Thoracic aorta (tissue), 2 donors: ENCODE measurements around the gene IFT122. TPM values are rescaled to one million over a fixed set of nuclear protein-coding genes. Genes with fewer than 3 reads are reported as not detected.

ENCODE experiments used
- ATAC-seq: fragments of 150-250 bp; one replicate; pipeline ENCODE4 v1.8.0; 2017; ENCODE audit warnings: low read depth; ENCODE audit not compliant: insufficient number of reproducible peaks, low FRiP score
- DNase-seq: peaks from one replicate; pipeline ENCODE4 v3.0.0-alpha.2; 2020; ENCODE audit warnings: low spot score
- H3K27ac ChIP-seq, 2 donors: fragments of 200-600 bp; sonication (generic); 1 replicate in 1 of 2; 2 replicates in 1 of 2; pipeline ENCODE4 v1.5.1; 2016; ENCODE audit warnings: mild to moderate bottlenecking in 2 of 2, moderate library complexity in 2 of 2
- H3K27me3 ChIP-seq: fragments of 200-600 bp; sonication (generic); replicated peaks from 2 replicates; pipeline ENCODE4 v1.6.0; 2016; ENCODE audit warnings: mild to moderate bottlenecking; ENCODE audit not compliant: insufficient read depth
- H3K36me3 ChIP-seq: fragments of 200-600 bp; sonication (generic); one replicate; pipeline ENCODE4 v1.5.1; 2016
- H3K4me1 ChIP-seq, 2 donors: fragments of 200-600 bp; sonication (generic); 1 replicate in 1 of 2; 2 replicates in 1 of 2; pipeline versions ENCODE4 v1.5.1 to v1.6.0; 2016; ENCODE audit warnings: low read depth in 2 of 2, mild to moderate bottlenecking in 1 of 2; ENCODE audit not compliant: control insufficient read depth in 1 of 2
- H3K4me3 ChIP-seq: fragments of 200-600 bp; sonication (generic); 2 replicates; pipeline ENCODE4 v1.5.1; 2016; ENCODE audit warnings: mild to moderate bottlenecking
- H3K9me3 ChIP-seq: fragments of 200-600 bp; sonication (generic); 2 replicates; pipeline ENCODE4 v1.5.1; 2016
- total RNA-seq, 2 donors: library from RNA; depleted of rRNA; stranded (reverse); fragments of >200 nt; gene quantifications; one replicate each; pipeline versions ENCODE4 v1.1.0 to v1.2.3, GENCODE V29; 2016
- TF ChIP-seq, protein P1 (sequence below): fragments of 200-600 bp; sonication (generic); IDR thresholded peaks from one replicate; pipeline ENCODE4 v1.5.1; 2019; ENCODE audit warnings: antibody characterized with exemption

IFT122 gene
- total RNA-seq, 2 donors from 2014 or later = 50.1 to 61.9 TPM

- no peaks in the 10 kb centered on the region for H3K27me3 ChIP-seq
- H3K4me1 ChIP-seq = peaks cover 57 to 83% of the 10 kb centered on the region in 2 donors
- H3K27ac ChIP-seq = peak overlapping the region; percentile 78 to 86
- H3K4me3 ChIP-seq = peak overlapping the region; percentile 67
- ATAC-seq (peak; percentile 59), DNase-seq (peak; percentile 59)
- peaks cover 39% of the 10 kb centered on the region for H3K36me3 ChIP-seq
- H3K9me3 ChIP-seq = no peaks in the 10 kb centered on the region
- TF ChIP-seq, protein P1, sequence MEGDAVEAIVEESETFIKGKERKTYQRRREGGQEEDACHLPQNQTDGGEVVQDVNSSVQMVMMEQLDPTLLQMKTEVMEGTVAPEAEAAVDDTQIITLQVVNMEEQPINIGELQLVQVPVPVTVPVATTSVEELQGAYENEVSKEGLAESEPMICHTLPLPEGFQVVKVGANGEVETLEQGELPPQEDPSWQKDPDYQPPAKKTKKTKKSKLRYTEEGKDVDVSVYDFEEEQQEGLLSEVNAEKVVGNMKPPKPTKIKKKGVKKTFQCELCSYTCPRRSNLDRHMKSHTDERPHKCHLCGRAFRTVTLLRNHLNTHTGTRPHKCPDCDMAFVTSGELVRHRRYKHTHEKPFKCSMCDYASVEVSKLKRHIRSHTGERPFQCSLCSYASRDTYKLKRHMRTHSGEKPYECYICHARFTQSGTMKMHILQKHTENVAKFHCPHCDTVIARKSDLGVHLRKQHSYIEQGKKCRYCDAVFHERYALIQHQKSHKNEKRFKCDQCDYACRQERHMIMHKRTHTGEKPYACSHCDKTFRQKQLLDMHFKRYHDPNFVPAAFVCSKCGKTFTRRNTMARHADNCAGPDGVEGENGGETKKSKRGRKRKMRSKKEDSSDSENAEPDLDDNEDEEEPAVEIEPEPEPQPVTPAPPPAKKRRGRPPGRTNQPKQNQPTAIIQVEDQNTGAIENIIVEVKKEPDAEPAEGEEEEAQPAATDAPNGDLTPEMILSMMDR = no peak
Measured at GRCh38 chr3:129560911-129561594, 121.0 kb downstream of the IFT122 start.

- peaks cover 57 to 76% of the 10 kb centered on the region in 2 donors for H3K4me1 ChIP-seq
- no peaks in the 10 kb centered on the region for H3K9me3 ChIP-seq
- no peak overlapping the region for H3K4me3 ChIP-seq
Measured at GRCh38 chr3:129561619-129562248, 121.7 kb downstream of the IFT122 start.

GRCh38 chr3:129562803-129563202 lies 122.8 kb downstream of the IFT122 start:
- H3K27ac ChIP-seq = no peak overlapping the region
- H3K9me3 ChIP-seq = no peaks in the 10 kb centered on the region
- no peak for ATAC-seq
- peaks cover 46 to 66% of the 10 kb centered on the region in 2 donors for H3K4me1 ChIP-seq
- DNase-seq = no peak
- H3K27me3 ChIP-seq = no peaks in the 10 kb centered on the region
- TF ChIP-seq, protein P1 = no peak
- peaks cover 55% of the 10 kb centered on the region for H3K36me3 ChIP-seq
- H3K4me3 ChIP-seq = no peak overlapping the region

More at GRCh38 chr3:129561619-129562248, 121.7 kb downstream of the IFT122 start:
- Histone ChIP-seq H3K36me3 (peaks cover 45% of the 10 kb centered on the region), H3K27ac (peak overlapping the region; percentile 78 to 86), H3K27me3 (no peaks in the 10 kb centered on the region)
- DNase-seq (no peak), ATAC-seq (no peak)
- TF ChIP-seq, protein P1 = no peak

DNA sequence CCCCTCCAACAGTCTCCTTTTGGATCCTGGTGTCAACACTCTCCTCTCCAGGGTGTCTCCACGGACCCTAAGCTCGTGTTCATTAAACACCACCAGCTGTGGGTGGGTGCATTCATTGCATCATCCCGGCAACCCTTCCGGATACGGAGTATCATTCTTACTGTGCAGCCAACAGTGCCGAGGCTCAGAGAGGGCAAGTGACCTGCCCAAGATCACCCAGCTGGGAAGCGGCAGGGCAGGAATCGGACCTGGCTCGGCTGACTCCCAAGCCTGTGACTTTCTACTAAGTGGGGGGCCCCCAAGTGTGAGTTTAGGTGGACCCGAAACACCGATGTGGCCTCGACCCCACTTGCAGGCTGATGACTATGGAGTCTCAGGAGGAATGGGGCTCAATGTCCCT lies 123.3 kb downstream of the IFT122 start:
- no peaks in the 10 kb centered on the region for H3K27me3 ChIP-seq
- H3K27ac ChIP-seq = peak overlapping the region in 1 of 2 donors; percentile 66
- DNase-seq = no peak
- H3K36me3 ChIP-seq = peaks cover 55% of the 10 kb centered on the region
- H3K4me1 ChIP-seq = peaks cover 43 to 61% of the 10 kb centered on the region in 2 donors
- TF ChIP-seq, protein P1 = no peak
- no peak for ATAC-seq
- no peak overlapping the region for H3K4me3 ChIP-seq
- H3K9me3 ChIP-seq = no peaks in the 10 kb centered on the region

DNA sequence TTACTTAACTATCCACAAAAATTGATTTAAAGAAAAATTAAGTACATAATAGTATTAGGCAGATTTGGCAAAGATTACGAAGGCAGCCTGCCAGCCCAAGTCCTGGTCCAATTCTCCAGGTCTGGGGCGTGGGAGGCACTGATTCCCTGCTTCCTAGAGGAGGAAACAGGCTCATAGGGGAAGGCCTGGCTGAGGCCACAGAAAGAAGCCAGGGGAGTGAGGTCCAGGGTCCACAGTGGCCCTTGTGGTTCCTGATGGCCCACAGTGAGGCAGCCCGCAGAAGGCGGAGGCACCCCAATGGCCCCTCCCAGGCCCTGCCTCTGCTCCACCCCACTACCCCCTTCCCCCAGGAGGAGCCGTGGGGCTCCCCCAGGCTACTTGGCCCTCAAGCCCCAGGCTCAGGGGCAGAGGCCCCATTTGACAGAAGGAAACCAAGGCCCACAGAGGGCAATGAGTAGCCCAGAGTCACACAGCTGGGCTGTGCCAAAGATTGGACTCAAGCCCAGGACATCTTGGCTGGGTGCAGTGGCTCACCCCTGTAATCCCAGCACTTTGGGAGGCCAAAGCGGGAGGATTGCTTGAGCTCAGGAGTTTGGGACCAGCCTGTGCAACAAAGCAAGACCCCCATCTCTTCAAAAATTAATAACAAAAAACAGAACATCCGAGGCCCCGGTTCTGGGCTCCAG lies 124.0 kb downstream of the IFT122 start:
- H3K4me1 ChIP-seq = peaks cover 36 to 54% of the 10 kb centered on the region in 2 donors
- H3K9me3 ChIP-seq = no peaks in the 10 kb centered on the region
- DNase-seq (no peak), ATAC-seq (no peak)
- H3K27ac ChIP-seq = peak overlapping the region; percentile 66 to 75
- H3K36me3 ChIP-seq = peaks cover 61% of the 10 kb centered on the region
- H3K4me3 ChIP-seq = no peak overlapping the region
- TF ChIP-seq, protein P1 = no peak
- no peaks in the 10 kb centered on the region for H3K27me3 ChIP-seq
